IPS DF 6.9 (cell line): ENCODE data around the gene CATSPERD.
A peak's percentile ranks its signal among the peaks of the same experiment; 100 is the strongest.

Experiments used
- DNase-seq: peaks from one replicate; pipeline ENCODE4 v3.0.0-alpha.2; 2013; ENCODE audit warnings: low read depth, low spot score
- H3K27ac ChIP-seq: one replicate; pipeline ENCODE4 v1.5.1; 2013; ENCODE audit warnings: low read length, control low read depth
- H3K27me3 ChIP-seq: 2 replicates; pipeline ENCODE4 v1.6.1; 2013; ENCODE audit warnings: mild to moderate bottlenecking, low read length; ENCODE audit not compliant: control insufficient read depth, insufficient read depth
- H3K36me3 ChIP-seq: 2 replicates; pipeline ENCODE4 v1.6.1; 2013; ENCODE audit warnings: low read length; ENCODE audit not compliant: control insufficient read depth, insufficient read depth
- H3K4me1 ChIP-seq: 2 replicates; pipeline ENCODE4 v1.6.1; 2013; ENCODE audit warnings: low read length; ENCODE audit not compliant: control insufficient read depth, insufficient read depth
- H3K4me3 ChIP-seq: 2 replicates; pipeline ENCODE4 v1.5.1; 2013; ENCODE audit warnings: mild to moderate bottlenecking, low read length
- H3K9me3 ChIP-seq: 2 replicates; pipeline ENCODE4 v1.6.1; 2013; ENCODE audit warnings: low read length, inconsistent platforms; ENCODE audit not compliant: control insufficient read depth, insufficient read depth
- WGBS: extraction: QIAGEN DNeasy Blood & Tissue Kit; methylation state at CpG from one replicate; pipeline ENCODE4 v1.1.7; 2013; ENCODE audit warnings: mixed read lengths, missing lambda C conversion rate; ENCODE audit not compliant: insufficient read length, insufficient coverage; 5-methylcytosine and 5-hydroxymethylcytosine counted together

CATSPERD gene

GRCh38 chr19:5824751-5825150 lies 104.3 kb downstream of the CATSPERD start:
- Histone ChIP-seq H3K9me3 (no peaks in the 10 kb centered on the region), H3K27me3 (no peaks in the 10 kb centered on the region), H3K27ac (no peak overlapping the region), H3K36me3 (no peaks in the 10 kb centered on the region), H3K4me3 (no peak overlapping the region), H3K4me1 (peaks cover 5% of the 10 kb centered on the region)
- no peak for DNase-seq
- WGBS: no CpG with 5 or more reads among the region's 10 CpGs

GRCh38 chr19:5825178-5825577 lies 104.7 kb downstream of the CATSPERD start:
- DNase-seq: no peak

GRCh38 chr19:5826531-5827341 lies 106.3 kb downstream of the CATSPERD start:
- no CpG with 5 or more reads among the region's 24 CpGs for WGBS
- no peaks in the 10 kb centered on the region for H3K9me3 ChIP-seq
- H3K36me3 ChIP-seq: no peaks in the 10 kb centered on the region
- no peak for DNase-seq
- H3K27ac ChIP-seq: no peak overlapping the region
- no peak overlapping the region for H3K4me3 ChIP-seq
- peaks cover 5% of the 10 kb centered on the region for H3K4me1 ChIP-seq
- H3K27me3 ChIP-seq: no peaks in the 10 kb centered on the region

More at GRCh38 chr19:5825178-5825577, 104.7 kb downstream of the CATSPERD start:
- no peak overlapping the region for H3K4me3 ChIP-seq
- peaks cover 5% of the 10 kb centered on the region for H3K4me1 ChIP-seq
- no CpG with 5 or more reads among the region's 21 CpGs for WGBS
- H3K27ac ChIP-seq: no peak overlapping the region
- no peaks in the 10 kb centered on the region for H3K27me3 ChIP-seq
- no peaks in the 10 kb centered on the region for H3K36me3 ChIP-seq
- H3K9me3 ChIP-seq: no peaks in the 10 kb centered on the region

- no peak for DNase-seq
- Histone ChIP-seq H3K27ac (no peak overlapping the region), H3K36me3 (no peaks in the 10 kb centered on the region), H3K27me3 (no peaks in the 10 kb centered on the region), H3K9me3 (no peaks in the 10 kb centered on the region), H3K4me3 (peak overlapping the region; percentile 34; the same call in 1 of the 2 replicates), H3K4me1 (peaks cover 5% of the 10 kb centered on the region)
- WGBS: no CpG with 5 or more reads among the region's 37 CpGs
Measured at GRCh38 chr19:5827342-5827890, 107.0 kb downstream of the CATSPERD start.

GRCh38 chr19:5827891-5828660 lies 107.6 kb downstream of the CATSPERD start:
- no peaks in the 10 kb centered on the region for H3K9me3 ChIP-seq
- H3K4me1 ChIP-seq: peaks cover 5% of the 10 kb centered on the region
- H3K4me3 ChIP-seq: peak overlapping the region; percentile 61; the same call in 1 of the 2 replicates
- H3K27me3 ChIP-seq: no peaks in the 10 kb centered on the region
- peak; percentile 73 for DNase-seq
- no peaks in the 10 kb centered on the region for H3K36me3 ChIP-seq
- WGBS: no CpG with 5 or more reads among the region's 91 CpGs
- H3K27ac ChIP-seq: no peak overlapping the region
